Activated CD8-positive, alpha-beta T cell treated with anti-CD3 and anti-CD28 coated beads, Interleukin-2, amount 10 ng/mL, durations not matched to agents 7 days and 5 days (primary cell): ENCODE results near the gene PHETA1. TPM values are rescaled to one million over a fixed set of nuclear protein-coding genes. Genes with fewer than 3 reads are reported as not detected.
A peak's percentile ranks its signal among the peaks of the same experiment; 100 is the strongest.
"Not testable (repeated sequence)": the region's sequence is repeated elsewhere in the genome, so short reads cannot be mapped to it uniquely, and the experiment has no call there.

ENCODE experiments used
- ATAC-seq: fragments of 150-1000 bp; cut with Tn5 transposase; one replicate; pipeline ENCODE4 v1.10.0; 2021; ENCODE audit warnings: moderate library complexity
- CTCF ChIA-PET: fragments of 350-600 bp; sonication (Branson Sonifier 250); formaldehyde crosslinking; loops from one replicate; lab custom pipeline; 2021; ENCODE audit warnings: antibody characterized with exemption; lab: Charles Lee
- POLR2A ChIA-PET: fragments of 350-600 bp; sonication (Branson Sonifier 250); formaldehyde crosslinking; loops from one replicate; lab custom pipeline; 2021; ENCODE audit warnings: antibody characterized with exemption; lab: Charles Lee
- DNase-seq: peaks from one replicate; pipeline ENCODE4 v3.0.0-alpha.2; 2020
- H3K27ac Mint-ChIP-seq: one replicate; pipeline ENCODE4 v1.8.0; 2021; ENCODE audit warnings: mild to moderate bottlenecking, mixed read lengths
- H3K27me3 Mint-ChIP-seq: one replicate; pipeline ENCODE4 v1.8.0; 2021; ENCODE audit warnings: low read depth, mixed read lengths
- H3K36me3 Mint-ChIP-seq: one replicate; pipeline ENCODE4 v1.8.0; 2021; ENCODE audit warnings: low read depth, mixed read lengths
- H3K4me1 Mint-ChIP-seq: one replicate; pipeline ENCODE4 v1.8.0; 2021; ENCODE audit warnings: low read depth, mixed read lengths
- H3K4me3 Mint-ChIP-seq: one replicate; pipeline ENCODE4 v1.8.0; 2021; ENCODE audit warnings: mild to moderate bottlenecking, mixed read lengths
- H3K9me3 Mint-ChIP-seq: one replicate; pipeline ENCODE4 v1.8.0; 2022; ENCODE audit warnings: mixed read lengths; ENCODE audit not compliant: insufficient read depth
- total RNA-seq, 2 experiments: library from RNA; stranded (reverse); gene quantifications; one replicate each; pipeline ENCODE4 v1.2.3, GENCODE V29; 2021

Gene PHETA1
- total RNA-seq, 2 experiments from 2014 or later, result 1.1 to 1.7 TPM

DNA sequence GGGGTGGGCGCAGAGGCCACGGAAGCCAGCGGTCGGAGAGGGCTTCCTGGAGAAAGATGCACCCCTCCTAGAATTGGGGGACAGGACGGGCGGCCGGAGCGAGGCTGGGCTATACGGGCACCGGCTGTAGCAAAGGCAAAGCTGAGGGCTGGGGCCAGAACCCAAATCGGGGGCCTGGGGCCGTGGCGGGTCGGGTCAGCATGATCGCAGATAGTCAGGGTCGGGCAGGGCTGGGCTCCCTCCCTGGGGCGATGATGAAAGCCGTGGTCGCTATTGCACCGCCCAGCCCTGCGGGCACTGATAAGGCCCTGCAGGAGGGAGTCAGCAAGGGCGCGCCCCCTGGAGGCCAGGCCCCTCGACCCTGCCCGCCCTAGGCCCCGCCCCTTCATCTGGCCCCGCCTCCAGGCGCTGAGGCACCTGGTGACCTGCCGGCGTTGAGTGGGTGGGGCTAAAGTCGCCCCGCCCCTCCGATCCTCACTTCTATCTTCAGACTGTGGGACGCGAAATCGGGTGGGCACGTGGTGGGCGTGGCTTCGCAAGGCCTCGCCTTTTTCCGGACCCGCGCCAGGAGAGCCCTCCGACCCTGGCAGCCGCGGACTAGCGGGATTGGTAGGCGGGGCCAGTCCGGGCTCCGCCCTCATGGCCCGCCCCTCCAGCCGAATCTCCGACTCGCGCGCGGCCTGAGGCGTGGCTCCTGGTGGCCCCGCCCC lies 36.4 kb upstream of the PHETA1 start:
- peak overlapping the region; percentile 76 for H3K4me3 Mint-ChIP-seq
- no peaks in the 10 kb centered on the region for H3K27me3 Mint-ChIP-seq
- ChIA-PET CTCF (interaction anchor here (0.7 to 24.7 kb wide), 13 partner anchors 8 to 124 kb away, joined by 3 to 1088 read pairs (median 4); no protein-coding TSS in a partner anchor), POLR2A (interaction anchor here (0.7 to 3.6 kb wide), 14 partner anchors 20 to 1065 kb away, joined by 3 to 21 read pairs (median 6); partner anchors contain the start of genes ACAD10 and BRAP)
- H3K4me1 Mint-ChIP-seq, result peaks cover 51% of the 10 kb centered on the region
- H3K36me3 Mint-ChIP-seq, result peaks cover 28% of the 10 kb centered on the region
- ATAC-seq (peak; percentile 75), DNase-seq (peak; percentile 100)
- no peaks in the 10 kb centered on the region for H3K9me3 Mint-ChIP-seq
- peak overlapping the region; percentile 90 for H3K27ac Mint-ChIP-seq

DNA sequence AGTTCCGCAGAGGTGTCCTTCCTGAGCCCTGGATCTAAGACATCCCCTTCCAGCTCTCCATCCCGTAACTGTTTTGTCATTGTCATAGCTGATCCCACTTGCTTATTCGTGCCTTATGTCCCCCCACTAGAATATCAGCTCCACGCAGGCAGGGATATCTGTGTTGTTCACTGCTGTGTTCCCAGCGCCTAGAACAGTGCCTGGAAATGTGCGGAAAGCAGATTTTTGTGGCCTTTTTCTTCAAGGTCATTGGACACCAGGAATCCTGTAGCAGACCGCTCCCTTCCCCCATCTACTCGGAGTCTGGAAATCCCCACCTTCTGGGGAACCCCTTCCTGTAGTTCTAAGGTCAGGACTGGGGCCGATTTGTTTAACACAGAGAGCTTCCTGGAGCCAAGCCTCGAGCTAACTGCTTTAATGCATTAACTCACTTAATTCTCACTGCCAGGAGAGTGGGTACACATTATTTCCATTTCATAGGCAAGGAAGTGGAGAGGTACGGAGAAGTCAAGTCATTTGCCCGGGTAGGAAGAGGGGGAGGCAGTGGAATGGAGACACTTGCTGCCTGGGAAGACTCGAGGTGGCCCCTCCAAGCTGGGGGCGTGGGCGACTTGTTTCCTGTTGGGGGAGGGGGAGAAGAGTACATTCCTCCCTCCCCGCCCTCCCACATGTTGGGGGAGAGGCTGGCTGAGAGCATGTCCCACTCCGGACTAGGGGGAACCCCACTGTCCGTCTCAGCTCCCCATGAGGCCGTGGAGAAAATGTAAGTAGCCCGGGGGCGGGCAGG lies 35.7 kb upstream of the PHETA1 start:
- peaks cover 52% of the 10 kb centered on the region for H3K4me1 Mint-ChIP-seq
- POLR2A ChIA-PET, result interaction anchor here (0.7 to 2.4 kb wide), 11 partner anchors 20 to 1066 kb away, joined by 3 to 17 read pairs (median 4); partner anchors contain the start of genes ACAD10 and BRAP
- peaks cover 25% of the 10 kb centered on the region for H3K36me3 Mint-ChIP-seq
- no peaks in the 10 kb centered on the region for H3K27me3 Mint-ChIP-seq
- peak; percentile 62 for DNase-seq
- peak overlapping the region; percentile 90 for H3K27ac Mint-ChIP-seq
- ATAC-seq, result peak; percentile 0
- CTCF ChIA-PET, result interaction anchor here (0.7 to 24.7 kb wide), 13 partner anchors 8 to 125 kb away, joined by 3 to 1088 read pairs (median 4); no protein-coding TSS in a partner anchor
- peak overlapping the region; percentile 76 for H3K4me3 Mint-ChIP-seq
- no peaks in the 10 kb centered on the region for H3K9me3 Mint-ChIP-seq

DNA sequence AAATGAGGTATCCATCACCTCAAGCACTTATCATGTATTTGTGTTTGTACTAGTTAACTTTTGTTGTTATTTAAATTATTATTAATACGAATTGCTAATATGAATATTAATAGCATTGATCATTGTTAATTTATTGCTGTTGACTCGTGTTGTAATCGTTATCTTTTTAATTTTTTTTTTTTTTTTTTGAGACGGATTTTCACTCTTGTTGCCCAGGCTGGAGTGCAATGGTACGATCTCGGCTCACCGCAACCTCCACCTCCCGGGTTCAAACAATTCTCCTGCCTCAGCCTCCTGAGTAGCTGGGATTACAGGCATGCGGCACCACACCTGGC lies 33.6 kb upstream of the PHETA1 start:
- not testable (repeated sequence) for H3K27ac Mint-ChIP-seq, H3K9me3 Mint-ChIP-seq, DNase-seq, H3K4me3 Mint-ChIP-seq, ATAC-seq, H3K27me3 Mint-ChIP-seq
- ChIA-PET POLR2A (interaction anchor here (0.9 to 1.0 kb wide), 2 partner anchors 32 to 283 kb away, joined by 3 to 4 read pairs; partner anchors contain the start of genes ACAD10 and BRAP), CTCF (interaction anchor here (1.3 to 24.7 kb wide), 3 partner anchors 11 to 127 kb away, joined by 4 to 1088 read pairs (median 5); no protein-coding TSS in a partner anchor)
- Mint-ChIP-seq H3K4me1 (peaks cover 47% of the 10 kb centered on the region), H3K36me3 (peaks cover 12% of the 10 kb centered on the region)

DNA sequence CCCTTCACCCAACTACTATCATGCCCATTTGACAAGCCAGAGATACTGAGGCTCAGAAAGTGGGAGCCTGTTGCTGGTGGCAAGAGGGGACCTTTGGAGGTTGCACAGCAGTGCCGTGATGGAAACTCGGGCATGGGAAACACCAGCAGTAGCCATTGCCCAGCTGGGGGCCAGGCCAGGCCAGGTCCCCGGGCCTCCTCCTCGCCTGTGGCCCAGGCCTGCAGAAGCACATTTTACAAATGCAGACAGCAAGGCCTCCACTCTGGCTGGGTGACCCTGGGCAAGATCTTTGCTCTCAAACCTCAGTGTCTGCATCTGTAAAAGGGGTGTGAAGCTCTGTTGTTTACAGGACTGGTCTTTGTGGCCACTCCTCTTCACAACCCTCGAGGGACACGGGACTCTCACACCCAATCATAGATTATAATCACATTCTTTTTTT lies 32.3 kb upstream of the PHETA1 start:
- Mint-ChIP-seq H3K27ac (no peak overlapping the region), H3K4me3 (no peak overlapping the region), H3K4me1 (peaks cover 54% of the 10 kb centered on the region), H3K27me3 (no peaks in the 10 kb centered on the region), H3K9me3 (no peaks in the 10 kb centered on the region), H3K36me3 (no peaks in the 10 kb centered on the region)
- no peak for DNase-seq
- POLR2A ChIA-PET, result interaction anchor here (2.0 kb wide), 1 partner anchor 43 kb away, joined by 7 read pairs; no protein-coding TSS in a partner anchor
- no peak for ATAC-seq
- CTCF ChIA-PET, result interaction anchor here (0.9 to 24.7 kb wide), 3 partner anchors 50 to 128 kb away, joined by 3 to 1088 read pairs (median 109); no protein-coding TSS in a partner anchor

DNA sequence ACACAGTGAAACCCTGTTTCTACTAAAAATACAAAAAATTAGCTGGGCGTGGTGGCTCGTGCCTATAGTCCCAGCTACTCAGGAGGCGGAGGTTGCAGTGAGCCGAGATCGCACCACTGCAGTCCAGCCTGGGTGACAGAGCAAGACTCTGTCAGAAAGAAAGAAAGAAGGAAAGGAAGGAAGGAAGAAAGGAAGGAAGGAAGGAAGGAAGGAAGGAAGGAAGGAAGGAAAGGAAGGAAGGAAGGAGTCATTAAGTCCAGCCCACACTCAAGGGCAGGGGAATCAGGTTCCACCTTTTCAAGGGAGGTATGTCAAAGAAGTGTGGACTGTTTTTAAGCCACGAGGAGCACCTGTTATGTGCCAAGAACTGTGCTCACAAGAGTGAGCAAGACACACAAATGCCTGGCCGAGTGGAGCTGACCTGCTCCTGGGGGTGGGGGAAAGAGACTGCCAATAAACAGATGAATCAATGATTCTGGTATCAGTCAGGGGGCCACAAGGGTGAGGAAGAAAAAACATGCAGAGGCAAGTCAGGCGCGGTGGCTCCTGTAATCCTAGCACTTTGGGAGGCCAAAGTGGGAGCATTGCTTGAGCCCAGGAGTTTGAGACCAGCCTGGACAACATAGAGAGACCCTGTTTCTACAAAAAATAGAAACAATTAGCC lies 31.0 kb upstream of the PHETA1 start:
- not testable (repeated sequence) for H3K9me3 Mint-ChIP-seq, H3K27me3 Mint-ChIP-seq, DNase-seq, H3K4me3 Mint-ChIP-seq, H3K36me3 Mint-ChIP-seq, ATAC-seq
- ChIA-PET POLR2A (interaction anchor here (1.0 to 2.4 kb wide), 3 partner anchors 13 to 45 kb away, joined by 3 to 8 read pairs (median 7); no protein-coding TSS in a partner anchor), CTCF (interaction anchor here (0.9 to 24.7 kb wide), 5 partner anchors 8 to 129 kb away, joined by 4 to 1088 read pairs (median 44); no protein-coding TSS in a partner anchor)
- peaks cover 54% of the 10 kb centered on the region for H3K4me1 Mint-ChIP-seq
- H3K27ac Mint-ChIP-seq, result peak overlapping the region; percentile 9

DNA sequence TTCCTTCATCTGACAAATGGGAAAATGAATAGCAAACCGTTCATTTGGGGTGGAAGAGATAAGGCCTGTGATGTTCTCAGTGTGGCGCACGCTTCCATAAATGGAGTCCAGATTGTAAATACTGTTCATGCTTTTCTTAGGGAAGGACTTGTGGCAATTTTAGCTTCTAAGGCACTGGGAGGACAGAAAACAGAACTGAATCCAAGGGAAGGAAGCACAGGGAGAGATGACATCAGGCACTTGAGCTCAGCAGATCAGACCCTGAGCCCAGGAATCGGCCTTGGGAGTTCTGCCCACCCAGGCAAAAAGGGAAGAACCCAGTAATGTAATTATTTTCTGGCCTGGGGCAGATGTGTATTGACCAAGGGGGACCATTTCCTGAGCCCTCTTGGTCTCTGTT lies 29.6 kb upstream of the PHETA1 start:
- no peak overlapping the region for H3K27ac Mint-ChIP-seq
- peaks cover 41% of the 10 kb centered on the region for H3K4me1 Mint-ChIP-seq
- no peak for DNase-seq
- ChIA-PET POLR2A (interaction anchor here (1.3 to 2.4 kb wide), 2 partner anchors 37 to 52 kb away, joined by 3 to 8 read pairs; no protein-coding TSS in a partner anchor), CTCF (interaction anchor here (0.9 to 24.7 kb wide), 8 partner anchors 10 to 415 kb away, joined by 3 to 1088 read pairs (median 20); no protein-coding TSS in a partner anchor)
- no peaks in the 10 kb centered on the region for H3K27me3 Mint-ChIP-seq
- no peaks in the 10 kb centered on the region for H3K9me3 Mint-ChIP-seq
- no peak for ATAC-seq
- no peaks in the 10 kb centered on the region for H3K36me3 Mint-ChIP-seq
- no peak overlapping the region for H3K4me3 Mint-ChIP-seq

DNA sequence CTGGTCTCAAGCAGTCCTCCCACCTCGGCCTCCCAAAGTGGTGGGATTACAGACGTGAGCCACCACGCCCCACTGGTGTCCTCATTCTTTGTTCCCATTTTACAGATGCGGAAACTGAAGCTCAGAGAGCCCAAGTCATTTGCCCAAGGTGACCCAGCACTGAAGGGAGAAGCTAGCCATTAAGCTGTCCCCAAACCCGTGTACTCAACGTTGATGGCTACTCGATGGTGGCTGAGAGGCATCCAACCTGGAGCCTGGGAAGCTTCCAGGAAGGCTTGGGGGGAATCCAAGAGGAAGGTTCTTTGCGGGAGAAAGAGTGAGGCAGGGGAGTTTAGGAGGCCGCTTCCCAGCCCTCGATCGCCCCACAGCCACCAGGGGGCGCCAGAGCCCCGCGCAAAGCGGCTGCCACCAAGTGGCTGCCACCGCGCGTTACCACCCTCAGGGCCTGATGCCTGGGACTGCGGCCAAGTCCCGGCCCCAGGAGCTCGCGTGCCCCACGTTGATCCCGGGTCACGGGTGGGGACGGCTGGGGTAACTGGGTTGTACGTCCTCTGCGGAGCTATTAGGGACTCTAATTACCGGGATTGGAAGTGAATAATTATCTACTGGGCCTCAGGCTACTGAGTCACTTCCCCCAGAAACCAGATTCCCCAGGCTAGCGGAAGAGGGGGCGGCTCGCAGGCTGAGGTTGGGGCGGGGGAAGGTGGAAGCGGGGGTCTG lies 28.0 kb upstream of the PHETA1 start:
- H3K27ac Mint-ChIP-seq, result peak overlapping the region; percentile 81
- POLR2A ChIA-PET, result interaction anchor here (0.9 to 1.4 kb wide), 4 partner anchors 11 to 62 kb away, joined by 3 to 6 read pairs (median 4); no protein-coding TSS in a partner anchor
- H3K36me3 Mint-ChIP-seq, result no peaks in the 10 kb centered on the region
- CTCF ChIA-PET, result interaction anchor here (0.6 to 24.7 kb wide), 56 partner anchors 8 to 418 kb away, joined by 3 to 1088 read pairs (median 4); partner anchors contain the start of genes ACAD10, BRAP and PHETA1
- H3K4me3 Mint-ChIP-seq, result peak overlapping the region; percentile 68
- ATAC-seq (peak; percentile 94), DNase-seq (peak; percentile 89)
- H3K9me3 Mint-ChIP-seq, result no peaks in the 10 kb centered on the region
- peaks cover 32% of the 10 kb centered on the region for H3K4me1 Mint-ChIP-seq
- H3K27me3 Mint-ChIP-seq, result no peaks in the 10 kb centered on the region

DNA sequence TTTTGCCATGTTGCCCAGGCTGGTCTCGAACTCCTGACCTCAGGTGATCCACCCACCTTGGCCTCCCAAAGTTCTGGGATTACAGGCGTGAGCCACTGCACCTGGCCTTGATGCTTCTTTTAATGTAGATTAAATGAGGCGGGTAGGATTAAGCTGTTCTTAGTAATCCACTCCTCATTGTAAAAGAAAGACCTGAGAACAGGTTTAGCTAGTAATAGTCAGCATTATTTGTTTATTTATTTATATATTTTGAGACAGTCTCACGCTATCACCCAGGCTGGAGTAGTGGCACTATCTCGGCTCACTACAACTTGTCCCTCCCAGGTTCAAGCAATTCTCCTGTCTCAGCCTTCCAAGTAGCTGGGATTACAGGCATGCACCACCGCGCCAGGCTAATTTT lies 27.4 kb upstream of the PHETA1 start:
- not testable (repeated sequence) for H3K36me3 Mint-ChIP-seq, H3K4me3 Mint-ChIP-seq, H3K9me3 Mint-ChIP-seq, H3K27ac Mint-ChIP-seq, H3K27me3 Mint-ChIP-seq, ATAC-seq, DNase-seq
- CTCF ChIA-PET, result interaction anchor here (0.9 to 24.7 kb wide), 47 partner anchors 8 to 419 kb away, joined by 3 to 1088 read pairs (median 5); partner anchors contain the start of genes ACAD10, BRAP and PHETA1
- H3K4me1 Mint-ChIP-seq, result peaks cover 32% of the 10 kb centered on the region
- POLR2A ChIA-PET, result interaction anchor here (0.9 to 1.4 kb wide), 3 partner anchors 10 to 62 kb away, joined by 3 to 6 read pairs (median 3); no protein-coding TSS in a partner anchor

DNA sequence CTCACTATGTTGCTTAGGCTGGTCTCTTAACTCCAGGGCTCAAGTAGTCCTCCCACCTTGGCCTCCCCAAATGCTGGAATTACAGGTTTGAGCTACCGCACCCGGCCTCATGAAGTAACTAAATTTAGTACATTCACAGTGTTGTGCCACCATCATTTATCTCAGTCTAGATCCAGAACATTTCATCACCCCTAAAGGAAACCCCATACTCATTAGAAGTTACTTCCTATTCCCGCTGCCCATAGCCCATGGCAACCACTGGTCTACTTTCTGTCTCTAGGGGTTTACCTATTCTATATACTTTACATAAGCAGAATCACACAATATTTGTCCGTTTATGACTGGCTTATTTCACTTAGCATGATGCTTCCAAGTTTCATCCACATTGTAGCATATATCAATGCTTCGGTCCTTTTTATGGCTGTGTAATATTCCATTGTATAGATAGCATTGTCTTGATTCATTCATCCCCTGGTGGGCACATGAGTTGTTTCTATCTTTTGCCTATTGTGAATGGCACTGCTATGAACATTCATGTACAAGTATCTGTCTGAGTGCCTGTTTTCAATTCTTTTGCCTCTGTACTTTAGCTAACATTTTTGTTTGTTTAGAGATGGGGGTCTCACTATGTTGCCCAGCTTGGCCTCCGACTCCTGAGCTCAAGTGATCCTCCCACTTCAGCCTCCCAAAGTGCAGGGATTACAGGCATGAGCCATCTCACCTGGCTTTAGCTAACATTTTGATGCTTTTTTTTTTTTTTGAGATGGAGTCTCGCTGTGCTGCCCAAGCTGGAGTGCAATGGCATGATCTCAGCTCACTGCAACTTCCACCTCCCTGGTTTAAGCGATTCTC lies 26.7 kb upstream of the PHETA1 start:
- H3K36me3 Mint-ChIP-seq, result no peaks in the 10 kb centered on the region
- DNase-seq (no peak), ATAC-seq (no peak)
- ChIA-PET CTCF (interaction anchor here (1.2 to 24.7 kb wide), 21 partner anchors 9 to 417 kb away, joined by 3 to 1088 read pairs (median 14); partner anchors contain the start of genes ACAD10, BRAP and PHETA1), POLR2A (interaction anchor here (0.6 kb wide), 1 partner anchor 56 kb away, joined by 5 read pairs; no protein-coding TSS in a partner anchor)
- no peaks in the 10 kb centered on the region for H3K27me3 Mint-ChIP-seq
- no peak overlapping the region for H3K4me3 Mint-ChIP-seq
- H3K4me1 Mint-ChIP-seq, result peaks cover 30% of the 10 kb centered on the region
- no peak overlapping the region for H3K27ac Mint-ChIP-seq
- H3K9me3 Mint-ChIP-seq, result no peaks in the 10 kb centered on the region
